Astrocyte (in vitro differentiated cells and primary cell): Measurements from ENCODE around the gene REEP3. TPM values are rescaled to one million over a fixed set of nuclear protein-coding genes. Genes with fewer than 3 reads are reported as not detected.

Experiments
- DNase-seq: peaks from one replicate; pipeline ENCODE4 v3.0.0-alpha.2; 2010; ENCODE audit warnings: low read depth
- FAIRE-seq: peaks from 2 replicates; lab custom pipeline; 2011; peaks lifted over from hg19 to GRCh38; lab: Jason Lieb, UNC
- H2AFZ ChIP-seq: 2 replicates; pipeline ENCODE4 v1.6.0; 2012; ENCODE audit warnings: low read depth, low read length, inconsistent platforms
- H3K27ac ChIP-seq: 2 replicates; pipeline ENCODE4 v1.5.1; 2011; ENCODE audit warnings: low read depth, low read length, inconsistent platforms
- H3K27me3 ChIP-seq: 2 replicates; pipeline ENCODE4 v1.6.0; 2011; ENCODE audit warnings: low read length, inconsistent platforms; ENCODE audit not compliant: insufficient read depth
- H3K36me3 ChIP-seq: 2 replicates; pipeline ENCODE4 v1.5.1; 2011; ENCODE audit warnings: low read length, inconsistent platforms; ENCODE audit not compliant: insufficient read depth
- H3K4me1 ChIP-seq: 2 replicates; pipeline ENCODE4 v1.5.1; 2011; ENCODE audit warnings: low read length, inconsistent platforms; ENCODE audit not compliant: insufficient read depth
- H3K4me2 ChIP-seq: 2 replicates; pipeline ENCODE4 v1.6.0; 2012; ENCODE audit warnings: low read length, inconsistent platforms
- H3K4me3 ChIP-seq: 2 replicates; pipeline ENCODE4 v1.5.1; 2011; ENCODE audit warnings: low read depth, mild to moderate bottlenecking, low read length, inconsistent platforms; ENCODE audit not compliant: insufficient read depth
- H3K79me2 ChIP-seq: 2 replicates; pipeline ENCODE4 v1.6.0; 2012; ENCODE audit warnings: mild to moderate bottlenecking, low read length, inconsistent platforms; ENCODE audit not compliant: insufficient read depth
- H3K9ac ChIP-seq: 2 replicates; pipeline ENCODE4 v1.6.0; 2012; ENCODE audit warnings: mild to moderate bottlenecking, low read length, inconsistent platforms
- H3K9me3 ChIP-seq: 2 replicates; pipeline ENCODE4 v1.5.1; 2012; ENCODE audit warnings: low read depth, mild to moderate bottlenecking, low read length, inconsistent platforms; ENCODE audit not compliant: insufficient read depth
- H4K20me1 ChIP-seq: 2 replicates; pipeline ENCODE4 v1.6.0; 2012; ENCODE audit warnings: low read length, inconsistent platforms; ENCODE audit not compliant: insufficient read depth
- H3K27ac Mint-ChIP-seq: one replicate; pipeline ENCODE4 v1.8.0; 2021; ENCODE audit warnings: mild to moderate bottlenecking, mixed read lengths; ENCODE audit not compliant: unreplicated experiment
- H3K27me3 Mint-ChIP-seq: one replicate; pipeline ENCODE4 v1.8.0; 2021; ENCODE audit warnings: low read depth, mixed read lengths; ENCODE audit not compliant: unreplicated experiment
- H3K36me3 Mint-ChIP-seq: one replicate; pipeline ENCODE4 v1.8.0; 2021; ENCODE audit warnings: low read depth, mixed read lengths; ENCODE audit not compliant: unreplicated experiment
- H3K4me1 Mint-ChIP-seq: one replicate; pipeline ENCODE4 v1.8.0; 2021; ENCODE audit warnings: low read depth, mixed read lengths; ENCODE audit not compliant: unreplicated experiment
- H3K4me3 Mint-ChIP-seq: one replicate; pipeline ENCODE4 v1.8.0; 2021; ENCODE audit warnings: mild to moderate bottlenecking, moderate library complexity, mixed read lengths; ENCODE audit not compliant: unreplicated experiment
- H3K9me3 Mint-ChIP-seq: one replicate; pipeline ENCODE4 v1.8.0; 2021; ENCODE audit warnings: mild to moderate bottlenecking, mixed read lengths; ENCODE audit not compliant: unreplicated experiment
- CTCF ChIP-seq: IDR thresholded peaks from 2 replicates; pipeline ENCODE4 v1.5.1; 2011; ENCODE audit warnings: low read depth, mild to moderate bottlenecking, inconsistent platforms, low read length, moderate library complexity; ENCODE audit not compliant: insufficient read depth
- EZH2 ChIP-seq: IDR thresholded peaks from 2 replicates; pipeline ENCODE4 v1.6.1; 2012; ENCODE audit warnings: mild to moderate bottlenecking, low read length, inconsistent platforms; ENCODE audit not compliant: insufficient read depth
- total RNA-seq: library from RNA; stranded (reverse); gene quantifications from 2 replicates; pipeline ENCODE4 v1.2.1, GENCODE V29; 2021

Gene REEP3
- total RNA-seq, 1 donor from 2014 or later, result 44.6 TPM

- peaks cover 93% of the 10 kb centered on the region for H3K79me2 ChIP-seq
- Mint-ChIP-seq H3K9me3 (no peaks in the 10 kb centered on the region), H3K27ac (no peak overlapping the region), H3K4me3 (no peak overlapping the region), H3K27me3 (no peaks in the 10 kb centered on the region), H3K36me3 (no peaks in the 10 kb centered on the region), H3K4me1 (peaks cover 7% of the 10 kb centered on the region)
- no peak overlapping the region for H3K4me2 ChIP-seq
- TF ChIP-seq CTCF (no peak), EZH2 (no peak)
- H3K9ac ChIP-seq, result no peak overlapping the region
- no peaks in the 10 kb centered on the region for H3K36me3 ChIP-seq
- DNase-seq, result no peak
- H2AFZ ChIP-seq, result no peak overlapping the region
- no peaks in the 10 kb centered on the region for H3K9me3 ChIP-seq
- no peak overlapping the region for H3K4me3 ChIP-seq
- FAIRE-seq, result no peak
- H4K20me1 ChIP-seq, result peaks cover 45% of the 10 kb centered on the region
- H3K4me1 ChIP-seq, result no peaks in the 10 kb centered on the region
- no peaks in the 10 kb centered on the region for H3K27me3 ChIP-seq
- H3K27ac ChIP-seq, result no peak overlapping the region
These were observed 16.9 kb upstream of the REEP3 start for GRCh38 chr10:63504145-63504881.

GRCh38 chr10:63505562-63505961, 15.6 kb upstream of the REEP3 start:
- Mint-ChIP-seq H3K27ac (no peak overlapping the region), H3K36me3 (no peaks in the 10 kb centered on the region), H3K9me3 (no peaks in the 10 kb centered on the region), H3K4me3 (no peak overlapping the region), H3K4me1 (peaks cover 7% of the 10 kb centered on the region), H3K27me3 (no peaks in the 10 kb centered on the region)
- no peak for TF ChIP-seq CTCF
- TF ChIP-seq EZH2, result no peak
- FAIRE-seq (no peak), DNase-seq (no peak)
- Histone ChIP-seq H2AFZ (no peak overlapping the region), H4K20me1 (peaks cover 38% of the 10 kb centered on the region), H3K9me3 (no peaks in the 10 kb centered on the region), H3K4me3 (no peak overlapping the region), H3K9ac (no peak overlapping the region), H3K4me2 (no peak overlapping the region), H3K27ac (no peak overlapping the region), H3K27me3 (no peaks in the 10 kb centered on the region), H3K79me2 (peaks cover 92% of the 10 kb centered on the region), H3K36me3 (no peaks in the 10 kb centered on the region), H3K4me1 (no peaks in the 10 kb centered on the region)

- H3K27me3 ChIP-seq, result no peaks in the 10 kb centered on the region
- no peak overlapping the region for H3K27ac Mint-ChIP-seq
- no peaks in the 10 kb centered on the region for H3K9me3 Mint-ChIP-seq
- FAIRE-seq (no peak), DNase-seq (no peak)
- H3K9ac ChIP-seq, result no peak overlapping the region
- no peaks in the 10 kb centered on the region for H3K36me3 Mint-ChIP-seq
- H3K27ac ChIP-seq, result no peak overlapping the region
- H3K36me3 ChIP-seq, result no peaks in the 10 kb centered on the region
- peaks cover 94% of the 10 kb centered on the region for H3K79me2 ChIP-seq
- peaks cover 7% of the 10 kb centered on the region for H3K4me1 Mint-ChIP-seq
- no peaks in the 10 kb centered on the region for H3K4me1 ChIP-seq
- H3K27me3 Mint-ChIP-seq, result no peaks in the 10 kb centered on the region
- no peak overlapping the region for H3K4me3 ChIP-seq
- TF ChIP-seq CTCF, result no peak
- TF ChIP-seq EZH2, result no peak
- H3K4me3 Mint-ChIP-seq, result no peak overlapping the region
- H4K20me1 ChIP-seq, result peaks cover 40% of the 10 kb centered on the region
- no peak overlapping the region for H3K4me2 ChIP-seq
- no peaks in the 10 kb centered on the region for H3K9me3 ChIP-seq
- no peak overlapping the region for H2AFZ ChIP-seq
These were observed 14.6 kb upstream of the REEP3 start for GRCh38 chr10:63506554-63506953.
